GM12891 (cell line): ENCODE data around the gene CTNND2.

Experiments used
- DNase-seq: peaks from one replicate; pipeline ENCODE4 v3.0.0; 2011; ENCODE audit warnings: low spot score; ENCODE audit not compliant: insufficient read length
- FAIRE-seq: peaks from 2 replicates; lab custom pipeline; 2011; peaks lifted over from hg19 to GRCh38; lab: Jason Lieb, UNC
- PAX5 ChIP-seq: IDR thresholded peaks from 2 replicates; pipeline ENCODE4 v1.6.1; 2011; ENCODE audit warnings: low read length, moderate library complexity, mild to moderate bottlenecking; ENCODE audit not compliant: insufficient read depth, severe bottlenecking
- POLR2A ChIP-seq: IDR thresholded peaks from 2 replicates; pipeline ENCODE4 v1.6.1; 2011; ENCODE audit warnings: low read depth, low read length, control low read depth
- POLR2AphosphoS5 ChIP-seq: IDR thresholded peaks from 2 replicates; pipeline ENCODE4 v1.6.1; 2011; ENCODE audit warnings: low read depth, low read length, control low read depth
- POU2F2 ChIP-seq: IDR thresholded peaks from 2 replicates; pipeline ENCODE4 v1.6.1; 2011; ENCODE audit warnings: low read depth, mild to moderate bottlenecking, control low read depth, low read length, moderate library complexity
- SPI1 ChIP-seq: IDR thresholded peaks from 2 replicates; pipeline ENCODE4 v1.6.1; 2011; ENCODE audit warnings: low read depth, low read length, control low read depth
- TAF1 ChIP-seq: IDR thresholded peaks from 2 replicates; pipeline ENCODE4 v1.6.1; 2011; ENCODE audit warnings: low read depth, low read length, control low read depth

Gene CTNND2

GRCh38 chr5:11733840-11734192 is 170.4 kb downstream of the CTNND2 start:
- FAIRE-seq (no peak), DNase-seq (no peak)
- no peak for TF ChIP-seq POU2F2
- no peak for TF ChIP-seq PAX5
- TF ChIP-seq TAF1 = no peak
- no peak for TF ChIP-seq SPI1
- no peak for TF ChIP-seq POLR2AphosphoS5
- TF ChIP-seq POLR2A = no peak

GRCh38 chr5:11733185-11733839 is 170.9 kb downstream of the CTNND2 start:
- FAIRE-seq (no peak), DNase-seq (no peak)
- no peak for TF ChIP-seq TAF1
- TF ChIP-seq PAX5 = no peak
- no peak for TF ChIP-seq POLR2A
- no peak for TF ChIP-seq POLR2AphosphoS5
- no peak for TF ChIP-seq SPI1
- no peak for TF ChIP-seq POU2F2

GRCh38 chr5:11724940-11725339 is 179.3 kb downstream of the CTNND2 start:
- FAIRE-seq (no peak), DNase-seq (no peak)
- TF ChIP-seq TAF1 = no peak
- TF ChIP-seq PAX5 = no peak
- no peak for TF ChIP-seq SPI1
- no peak for TF ChIP-seq POLR2AphosphoS5
- TF ChIP-seq POU2F2 = no peak
- no peak for TF ChIP-seq POLR2A

- FAIRE-seq (peak; percentile 61), DNase-seq (no peak)
- TF ChIP-seq POU2F2 (no peak), PAX5 (no peak), POLR2A (no peak), POLR2AphosphoS5 (no peak)
These were observed 184.3 kb downstream of the CTNND2 start for GRCh38 chr5:11719888-11720481.

GRCh38 chr5:11715461-11716196 is 188.6 kb downstream of the CTNND2 start:
- no peak for FAIRE-seq
- no peak for TF ChIP-seq PAX5
- TF ChIP-seq TAF1 = no peak
- no peak for TF ChIP-seq SPI1
- no peak for TF ChIP-seq POLR2AphosphoS5
- no peak for TF ChIP-seq POU2F2
- TF ChIP-seq POLR2A = no peak
- DNase-seq = no peak

GRCh38 chr5:11711932-11712331 is 192.3 kb downstream of the CTNND2 start:
- TF ChIP-seq SPI1 (no peak), POLR2A (no peak), POU2F2 (no peak), PAX5 (no peak), TAF1 (no peak), POLR2AphosphoS5 (no peak)
- DNase-seq (no peak), FAIRE-seq (no peak)

- FAIRE-seq (no peak), DNase-seq (no peak)
- no peak for TF ChIP-seq TAF1
- no peak for TF ChIP-seq SPI1
- TF ChIP-seq PAX5 = no peak
- TF ChIP-seq POU2F2 = no peak
- no peak for TF ChIP-seq POLR2AphosphoS5
- no peak for TF ChIP-seq POLR2A
These were observed 195.2 kb downstream of the CTNND2 start for GRCh38 chr5:11709021-11709420.

- TF ChIP-seq POU2F2 (no peak), TAF1 (no peak), POLR2A (no peak), SPI1 (no peak), PAX5 (no peak), POLR2AphosphoS5 (no peak)
- FAIRE-seq = no peak
- DNase-seq = no peak
These were observed 199.3 kb downstream of the CTNND2 start for GRCh38 chr5:11704916-11705315.

GRCh38 chr5:11700391-11700790 is 203.9 kb downstream of the CTNND2 start:
- no peak for TF ChIP-seq PAX5
- no peak for TF ChIP-seq SPI1
- TF ChIP-seq POU2F2 = no peak
- no peak for TF ChIP-seq POLR2A
- TF ChIP-seq POLR2AphosphoS5 = no peak
- no peak for TF ChIP-seq TAF1
- no peak for DNase-seq
- FAIRE-seq = no peak
